Fibroblast of skin of scalp (primary cell): ENCODE data around the gene ZDHHC9.

Source experiments
- DNase-seq: peaks from one replicate; pipeline ENCODE4 v3.0.0-alpha.2; 2013

Gene ZDHHC9

DNA sequence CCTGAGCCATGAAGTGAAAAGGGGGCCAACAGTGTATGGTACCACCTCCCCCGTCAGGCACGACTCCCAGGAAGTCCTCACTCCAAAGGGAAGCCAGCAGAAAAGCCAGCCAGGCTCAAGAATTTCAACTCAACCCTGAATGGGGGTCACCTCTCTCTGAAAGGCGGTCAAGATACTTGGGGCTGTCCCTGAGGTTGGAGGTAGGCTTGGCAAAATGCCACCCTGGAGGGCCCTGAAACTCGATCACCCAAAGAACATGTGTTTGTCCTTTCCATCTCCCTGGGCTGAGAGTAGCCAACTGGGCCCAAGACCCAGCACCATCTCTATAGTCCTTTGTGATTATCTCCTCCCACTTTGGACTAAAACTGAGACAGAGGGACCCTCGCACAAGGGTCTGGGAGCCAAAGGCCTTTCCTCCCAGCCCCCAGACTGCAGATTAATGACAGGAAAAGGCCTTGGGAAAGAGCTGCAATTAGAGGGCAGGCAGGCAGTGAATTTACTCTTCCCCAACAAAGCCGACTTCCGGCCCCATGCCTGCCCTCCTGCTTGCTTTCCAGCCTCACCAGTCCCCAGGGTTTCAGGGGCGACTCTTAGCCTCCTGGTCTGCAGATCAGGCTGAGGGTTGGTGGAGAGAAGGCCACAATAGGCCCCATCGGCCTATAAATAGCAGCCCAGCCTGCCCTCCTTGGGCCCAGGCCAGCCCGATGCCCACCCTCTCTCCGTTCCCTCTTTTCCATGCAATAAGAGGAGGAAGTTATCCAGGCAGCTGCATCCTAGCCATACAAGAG, 58.3 kb downstream of the ZDHHC9 start:
- no peak for DNase-seq

DNA sequence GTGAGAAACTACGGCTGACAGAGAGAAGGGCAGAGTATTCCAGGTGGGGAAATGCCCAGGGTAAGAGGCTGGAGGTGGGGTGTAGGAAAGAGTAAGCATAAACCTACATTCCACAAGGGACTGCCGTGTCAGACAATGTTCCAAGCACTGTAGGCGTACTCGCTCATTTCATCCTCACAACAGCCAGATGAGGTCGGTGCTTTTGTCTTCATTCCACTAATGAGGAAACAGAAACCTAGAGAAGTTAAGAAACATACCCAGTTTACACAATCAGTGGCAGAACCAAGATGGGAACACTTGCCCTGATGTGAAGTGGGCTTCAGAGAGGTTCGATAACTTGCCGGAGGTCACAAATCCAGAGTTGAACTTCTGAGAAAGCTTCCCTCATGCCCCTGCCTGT, 59.3 kb downstream of the ZDHHC9 start:
- no peak for DNase-seq

DNA sequence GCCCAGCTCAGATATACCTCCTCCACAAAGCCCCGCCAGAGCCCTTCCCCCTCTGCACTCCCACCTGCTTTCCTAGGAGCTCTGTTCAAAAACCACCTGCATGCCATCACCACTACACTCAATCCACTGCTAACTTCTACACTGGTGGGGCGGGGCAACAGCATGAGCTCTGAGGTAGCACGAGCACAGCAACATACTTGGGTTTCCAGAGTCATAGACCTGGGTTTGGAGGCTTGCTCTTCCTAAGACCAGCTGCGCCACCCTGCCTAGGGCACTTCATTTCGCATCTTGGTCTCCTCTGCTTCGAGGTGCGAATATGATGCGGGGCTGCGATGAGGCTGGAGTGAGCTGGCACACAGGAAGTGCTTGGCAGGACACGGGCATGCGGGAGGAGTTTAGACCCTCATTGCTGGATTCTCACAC, 60.4 kb downstream of the ZDHHC9 start:
- no peak for DNase-seq

DNA sequence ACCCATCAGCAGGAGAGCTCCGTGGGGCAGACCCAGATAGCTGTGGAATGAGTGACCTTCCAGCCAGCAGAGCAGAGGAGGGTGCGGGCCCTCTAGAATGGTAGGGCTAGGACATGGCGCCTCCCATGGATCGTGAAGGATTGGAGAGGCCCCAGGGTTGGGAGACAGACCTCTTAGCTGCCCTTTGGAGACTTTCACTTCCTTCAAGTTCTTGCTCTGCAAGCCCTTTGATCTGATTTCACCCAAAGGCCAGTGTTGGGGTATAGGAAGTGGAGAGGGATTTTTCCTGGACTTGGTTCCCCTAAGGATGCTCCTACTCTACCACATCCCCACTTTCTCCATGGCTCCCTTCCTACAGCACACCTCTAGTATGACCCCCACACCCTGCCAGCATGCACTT, 61.0 kb downstream of the ZDHHC9 start:
- DNase-seq, result no peak

DNA sequence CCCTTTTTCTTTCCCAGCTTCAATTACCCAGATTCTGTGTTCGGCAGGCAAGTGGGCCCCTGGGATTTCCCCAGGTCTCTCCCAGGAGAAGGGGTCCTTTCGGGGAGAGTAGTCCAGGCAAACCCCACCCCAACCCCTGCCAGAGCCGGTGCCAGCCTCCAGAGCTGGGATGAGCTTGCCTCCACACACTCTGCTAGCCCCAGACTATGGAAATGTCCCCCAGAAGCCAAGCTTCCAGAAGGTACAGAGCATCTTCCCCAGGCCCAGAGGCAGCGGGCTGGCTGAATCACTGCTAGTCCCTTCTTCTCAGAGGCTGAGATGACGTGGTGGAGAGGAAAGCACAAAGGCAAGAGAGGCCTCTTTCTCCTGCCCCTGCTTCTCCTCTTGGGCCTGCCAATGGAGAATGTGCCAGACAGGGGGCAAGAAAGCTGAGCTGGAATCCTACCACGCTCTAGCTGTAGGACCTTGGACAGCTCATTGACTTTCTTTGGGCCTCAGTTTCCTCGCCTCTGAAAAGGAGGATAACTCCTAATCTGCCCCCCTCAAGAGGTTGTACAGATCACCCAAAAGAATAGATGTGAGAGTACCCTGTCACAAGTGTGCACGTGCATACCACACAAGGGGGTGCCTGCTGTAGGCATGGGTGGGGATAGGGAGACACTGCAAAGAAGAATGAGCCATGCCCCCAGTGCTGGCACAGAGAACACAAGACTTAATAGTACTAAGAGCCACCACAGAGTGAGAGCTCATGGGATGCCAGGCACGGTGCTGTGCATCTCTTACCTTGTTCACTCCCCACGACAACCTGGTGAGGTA, 61.8 kb downstream of the ZDHHC9 start:
- DNase-seq, result no peak

DNA sequence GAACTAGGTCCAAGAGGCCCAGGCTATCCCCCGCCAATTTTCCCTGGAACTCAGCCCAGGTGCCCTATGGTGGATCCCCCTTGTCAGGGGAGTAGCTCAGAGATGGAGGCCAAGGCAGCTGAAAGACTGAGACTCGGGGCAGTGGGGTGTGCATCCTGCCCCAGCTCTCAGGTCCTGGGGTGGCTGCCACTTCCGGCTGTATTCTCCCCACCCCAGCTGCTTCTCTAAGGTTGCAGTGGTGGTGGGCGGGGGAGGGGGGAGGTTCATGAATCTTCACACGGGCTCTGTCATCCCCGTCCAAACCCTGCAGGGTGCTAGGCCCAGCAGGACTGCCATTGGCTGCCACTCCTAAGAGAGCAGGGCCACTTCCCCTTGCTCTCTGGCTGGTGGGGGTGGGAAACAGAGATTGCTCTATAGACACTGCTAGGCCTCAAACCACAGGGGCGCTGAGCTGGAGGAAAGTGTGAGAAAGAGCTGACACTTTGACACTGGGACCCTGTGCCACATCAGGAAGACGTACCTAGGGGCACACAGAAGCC, 62.5 kb downstream of the ZDHHC9 start:
- peak; percentile 9 for DNase-seq

DNA sequence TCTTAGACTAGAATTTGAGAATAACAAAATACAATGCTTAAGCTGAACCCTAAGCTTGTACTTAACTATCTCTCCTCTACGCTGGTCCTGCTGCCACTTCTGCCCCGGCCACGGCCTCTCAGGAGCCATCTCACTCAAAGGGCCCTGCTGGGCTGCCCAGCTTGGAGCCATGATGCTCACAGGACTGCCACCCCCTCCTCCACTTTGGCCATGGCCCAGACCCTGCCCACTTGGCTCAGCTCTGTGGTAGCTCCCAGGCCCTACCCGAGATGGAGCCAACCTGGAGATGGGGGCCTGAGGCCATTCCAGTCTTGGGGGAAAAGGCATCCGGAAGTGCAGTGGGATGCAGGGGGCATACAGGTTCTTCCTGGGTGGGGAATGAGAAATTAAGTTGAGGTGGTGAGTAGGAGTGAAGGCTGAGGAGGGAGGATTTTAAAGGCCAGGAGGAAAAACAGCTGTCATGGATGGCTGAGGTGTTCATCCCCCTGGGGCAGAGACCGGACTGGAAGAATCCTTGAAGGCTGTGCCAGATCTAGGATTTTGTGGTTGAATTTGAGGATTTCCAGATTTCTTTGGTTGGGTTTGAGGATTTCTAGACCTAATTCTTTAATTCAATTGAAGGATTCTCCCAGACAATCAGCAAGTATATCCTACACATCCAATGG, 63.1 kb downstream of the ZDHHC9 start:
- no peak for DNase-seq

DNA sequence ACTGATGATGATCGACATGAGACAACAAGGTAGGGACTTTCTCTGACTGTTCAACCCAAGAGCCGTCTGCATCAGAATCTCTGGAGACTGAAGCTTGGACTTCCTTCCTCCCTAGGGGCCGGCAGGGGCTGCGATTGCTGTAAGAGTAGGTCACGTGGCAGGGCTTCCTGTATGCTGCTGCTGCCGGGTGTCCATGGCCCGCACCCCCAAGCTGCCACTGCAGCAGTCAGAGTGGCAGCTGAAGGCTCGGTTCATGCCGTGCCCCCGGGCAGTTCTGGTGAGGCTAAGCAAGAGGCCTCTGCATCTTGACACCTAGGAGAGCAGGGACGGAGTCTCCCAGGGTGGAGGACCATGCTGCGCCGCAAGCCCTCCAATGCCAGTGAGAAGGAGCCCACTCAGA, 63.9 kb downstream of the ZDHHC9 start, which contains the start of gene SASH3:
Gene SASH3 (plus strand): TSS at position 203 of the 400 bp plus-strand sequence. CDS start 149 bp downstream, at position 352.
- no peak for DNase-seq

DNA sequence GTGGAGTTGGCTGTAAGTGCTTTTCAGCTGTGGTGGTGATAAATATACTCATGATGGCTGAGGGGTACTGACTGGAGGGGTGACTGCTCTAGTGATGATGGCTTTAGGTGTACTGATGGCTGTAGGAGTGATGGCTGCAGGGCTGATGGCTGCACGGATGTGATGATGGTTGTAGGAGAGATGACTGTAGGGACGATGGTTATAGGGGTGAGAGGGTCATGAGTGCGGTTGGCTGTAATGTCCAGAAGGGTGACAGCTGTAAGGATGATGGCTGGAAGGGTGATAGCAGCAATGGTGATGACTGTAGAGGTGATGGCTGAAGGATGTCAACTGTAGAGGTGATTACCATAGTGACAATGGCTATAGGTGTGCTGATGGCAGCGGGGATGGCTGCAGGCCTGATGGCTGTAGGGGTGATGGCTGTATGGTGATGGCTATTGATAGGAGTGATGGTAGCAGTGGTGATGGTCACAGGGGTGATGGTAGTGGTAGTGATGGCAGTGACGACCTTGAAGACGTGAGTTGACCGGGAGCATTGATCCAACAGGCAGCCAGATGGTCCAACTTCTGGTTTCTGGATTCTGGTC, 64.5 kb downstream of the ZDHHC9 start:
- DNase-seq, result no peak

DNA sequence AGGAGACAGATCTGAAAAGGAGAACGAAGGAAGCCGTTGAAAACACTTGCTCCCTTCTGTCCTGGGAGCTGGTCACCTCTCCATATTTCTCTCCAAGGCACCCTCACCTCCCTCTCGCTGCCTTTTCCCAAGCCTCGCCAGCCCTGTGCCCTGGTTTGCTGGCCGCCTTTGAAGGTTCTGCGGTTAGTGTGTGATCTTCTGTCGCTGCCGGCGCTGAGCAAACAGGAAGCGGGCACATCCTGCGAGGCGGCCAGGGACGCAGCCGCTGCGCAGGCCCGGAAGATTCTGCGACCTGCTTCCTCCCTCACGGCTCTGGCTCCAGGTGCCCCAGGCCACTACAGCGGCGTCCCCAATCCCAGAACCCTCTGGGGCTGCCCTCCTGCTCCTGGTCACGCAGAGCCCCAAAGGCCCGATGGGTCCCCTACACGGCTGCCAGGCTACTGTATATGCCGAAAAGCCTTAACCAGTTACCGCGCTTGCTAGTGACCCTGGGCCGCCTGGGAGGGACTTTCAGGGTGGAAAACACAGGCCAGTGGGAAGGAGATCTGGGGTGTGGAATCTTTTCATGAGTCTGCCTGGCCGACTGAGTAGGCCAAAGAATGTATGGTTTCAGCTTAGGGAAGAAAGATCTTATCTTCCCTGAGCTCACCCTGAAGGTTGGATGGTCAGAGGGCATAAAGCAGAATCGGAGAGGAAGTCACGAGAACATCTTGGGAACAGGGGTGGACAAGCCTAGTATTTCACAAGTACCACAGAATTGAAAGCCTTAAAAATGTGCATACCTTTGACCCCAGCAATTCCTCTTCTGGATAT, 66.3 kb downstream of the ZDHHC9 start:
- no peak for DNase-seq

DNA sequence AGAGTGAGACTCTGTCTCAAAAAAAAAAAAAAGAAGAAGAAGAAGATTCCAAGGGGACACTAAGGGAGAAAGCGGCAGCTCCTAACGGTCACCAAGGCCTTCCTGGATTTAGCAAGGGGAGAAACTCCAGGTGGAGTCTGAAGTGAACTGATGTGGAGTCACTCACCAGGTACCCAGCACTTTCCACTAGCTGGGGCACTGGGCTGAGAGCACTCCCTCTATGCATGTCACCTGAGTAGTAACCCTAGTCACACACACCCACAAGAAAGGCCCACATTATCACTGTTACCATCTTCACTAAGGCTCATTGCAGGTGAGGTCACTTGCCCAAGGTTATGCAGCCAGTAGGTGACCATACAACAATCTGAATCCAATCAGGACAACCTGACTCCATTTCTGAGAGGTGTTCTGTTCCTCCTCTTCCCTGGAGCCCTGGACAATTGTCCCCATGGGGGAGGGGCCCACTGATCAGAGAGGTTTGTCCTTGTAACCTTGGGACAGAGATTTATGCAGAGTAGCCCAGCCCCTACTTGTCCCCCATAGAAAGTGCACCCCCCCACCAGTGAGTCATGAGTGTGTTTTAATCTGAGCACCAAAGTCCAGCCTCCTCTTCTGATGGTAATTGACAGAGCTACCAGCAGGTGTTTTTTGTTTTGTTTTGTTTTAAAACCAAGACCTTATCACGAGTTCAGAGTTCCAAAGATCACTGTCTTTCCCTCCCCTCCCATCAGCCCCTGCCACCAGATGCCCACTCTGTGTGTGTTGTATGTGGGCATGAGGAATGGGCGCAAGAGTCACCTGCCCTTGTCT, 69.8 kb downstream of the ZDHHC9 start:
- DNase-seq, result no peak

DNA sequence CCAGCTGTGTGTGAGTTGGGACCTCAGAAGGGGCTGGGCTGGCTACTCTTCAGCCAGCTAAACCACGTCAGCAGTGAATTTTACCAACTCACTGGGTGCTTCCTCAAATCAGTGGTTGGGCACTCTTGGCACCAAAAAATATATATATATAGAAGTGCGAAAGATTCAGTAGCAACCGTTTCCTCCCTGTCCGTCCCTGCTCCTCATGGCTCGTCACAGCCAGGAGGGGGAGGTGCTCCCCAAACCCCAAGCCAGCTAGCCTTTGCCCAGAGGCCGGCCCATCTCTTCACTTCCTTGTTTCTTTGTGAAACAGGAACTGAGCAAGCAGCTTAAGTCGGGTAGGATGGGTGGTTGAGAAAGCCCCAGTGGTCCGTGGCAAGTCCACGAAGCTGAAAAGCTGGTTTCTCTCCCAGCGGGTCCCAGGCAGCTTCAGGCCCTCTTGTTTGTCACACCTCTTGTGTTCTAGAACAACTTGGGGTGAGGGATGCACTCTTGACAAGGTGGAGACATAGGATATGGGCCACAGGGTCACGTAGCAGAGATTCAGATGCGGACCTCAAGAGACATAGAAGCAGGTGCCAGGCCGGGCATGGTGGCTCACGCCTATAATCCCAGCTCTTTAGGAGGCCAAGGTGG, 70.8 kb downstream of the ZDHHC9 start:
- DNase-seq, result no peak

DNA sequence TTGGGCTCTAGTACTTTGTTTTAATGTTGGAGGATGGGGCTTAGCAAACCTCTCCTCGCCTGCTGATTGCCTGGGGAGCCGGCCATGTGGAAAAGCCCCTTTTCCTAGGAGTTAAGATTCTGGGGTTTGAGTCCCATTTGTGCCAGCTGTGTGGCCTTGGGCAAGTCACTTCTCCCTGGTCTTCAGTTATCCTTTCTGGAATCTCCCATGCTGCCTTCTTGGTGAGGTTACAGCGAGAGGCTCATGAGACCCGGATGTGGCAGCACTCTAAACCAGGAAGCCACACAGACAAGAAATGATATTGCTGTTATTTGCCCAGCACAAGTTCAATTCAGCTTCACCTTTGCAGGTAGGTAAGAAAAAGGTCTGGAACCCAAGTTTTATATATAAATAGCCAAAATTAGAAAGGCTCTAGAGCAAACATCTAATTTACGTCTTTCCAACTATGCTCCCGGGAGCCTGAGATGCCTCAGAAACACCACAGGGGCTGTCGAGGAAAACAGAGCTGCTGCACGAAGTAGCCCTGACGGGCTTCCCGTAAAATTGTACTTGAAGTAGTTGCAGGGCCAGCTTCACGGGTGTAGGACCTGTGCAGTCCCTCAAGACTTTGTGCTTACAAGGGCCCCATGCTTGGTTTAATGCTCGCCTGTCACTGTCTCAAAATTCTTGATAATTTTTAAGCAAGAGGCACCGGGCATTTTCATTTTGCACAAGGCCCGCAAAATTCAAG, 72.3 kb downstream of the ZDHHC9 start:
- DNase-seq, result no peak

DNA sequence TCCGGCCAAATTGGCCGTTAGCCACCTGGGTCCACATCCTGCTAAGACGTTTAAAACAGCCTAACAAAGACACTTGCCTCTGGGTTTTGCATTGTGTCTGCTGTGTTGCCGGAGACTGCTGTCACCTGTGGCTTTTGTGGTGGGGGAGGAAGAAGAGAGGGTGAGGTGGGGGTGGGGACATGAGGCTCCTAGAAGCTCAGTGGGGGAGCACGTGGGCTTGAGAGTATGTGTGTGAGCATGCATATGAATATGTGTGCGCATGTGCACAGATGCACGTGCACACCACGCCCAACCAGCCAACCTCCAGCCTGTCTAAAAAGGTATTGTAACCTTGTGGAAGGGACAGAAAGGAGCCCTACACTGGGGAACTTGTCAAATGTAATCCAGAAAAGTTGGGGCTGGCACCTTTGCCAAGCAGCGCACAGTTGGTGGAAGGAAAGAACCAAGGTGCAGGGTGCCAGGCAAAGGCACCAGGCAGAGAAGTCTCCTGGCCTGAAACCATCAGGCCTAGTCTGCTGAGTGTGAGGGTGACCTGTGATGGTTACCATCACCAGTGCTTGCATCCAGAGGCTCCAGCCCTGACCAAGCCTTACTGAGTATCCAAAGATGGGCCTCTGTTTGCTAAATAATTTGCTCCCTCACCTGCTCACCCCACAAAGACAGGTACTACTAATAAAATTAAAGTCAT, 74.1 kb downstream of the ZDHHC9 start:
- no peak for DNase-seq

DNA sequence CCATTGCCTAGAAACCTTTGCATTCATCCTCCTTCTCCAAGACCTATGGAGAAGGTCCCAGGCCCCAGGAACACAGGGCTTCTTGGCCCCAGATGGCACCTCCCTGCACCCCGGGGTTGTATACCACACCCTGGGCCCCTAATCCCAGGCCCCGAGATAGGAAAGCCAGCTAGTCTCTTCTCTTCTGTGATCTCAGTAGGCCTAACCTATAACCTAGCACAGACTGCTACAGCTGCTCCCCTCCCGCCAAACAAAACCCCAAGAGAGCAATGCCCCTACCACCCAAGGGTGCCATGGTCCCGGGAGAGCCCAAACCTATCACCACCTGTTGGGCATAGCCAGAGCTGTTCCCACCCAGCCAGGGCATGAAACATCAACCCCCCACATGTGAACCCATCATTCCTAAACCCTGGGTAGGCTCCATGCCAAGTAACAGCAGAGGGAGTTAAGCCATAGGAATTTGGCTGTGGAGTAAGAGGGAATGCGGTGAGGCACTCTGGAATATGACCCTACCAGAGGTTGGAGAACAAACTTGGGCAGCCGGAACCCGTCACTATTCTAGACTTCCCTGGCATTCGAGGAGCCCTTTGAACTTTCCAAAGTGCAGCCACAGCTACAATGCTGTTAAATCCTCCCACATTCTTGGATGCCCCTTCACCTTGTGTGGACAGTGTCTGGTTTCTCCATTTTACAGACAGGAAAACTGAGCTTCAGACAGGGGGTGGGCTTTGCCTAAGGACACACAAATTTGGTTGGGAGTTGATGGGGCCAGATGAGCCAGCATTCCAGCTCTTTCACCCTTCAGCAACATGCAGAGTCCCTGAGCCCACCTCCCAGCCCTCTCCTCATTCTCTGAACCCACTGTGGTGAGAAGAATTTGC, 74.9 kb downstream of the ZDHHC9 start:
- DNase-seq, result peak; percentile 65

DNA sequence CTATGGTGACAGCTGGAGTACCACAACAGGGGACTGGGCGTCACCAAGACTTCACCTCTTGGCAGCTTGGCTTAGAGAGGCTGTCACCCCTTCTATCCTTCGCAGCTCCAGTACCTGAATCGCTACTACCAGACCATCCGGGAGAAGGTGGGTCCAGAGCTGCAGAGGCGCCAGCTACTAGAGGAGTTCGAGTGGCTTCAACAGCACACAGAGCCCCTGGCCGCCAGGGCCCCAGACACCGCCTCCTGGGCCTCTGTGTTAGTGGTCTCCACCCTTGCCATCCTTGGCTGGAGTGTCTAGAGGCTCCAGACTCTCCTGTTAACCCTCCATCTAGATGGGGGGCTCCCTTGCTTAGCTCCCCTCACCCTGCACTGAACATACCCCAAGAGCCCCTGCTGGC, 75.5 kb downstream of the ZDHHC9 start:
- DNase-seq, result no peak

DNA sequence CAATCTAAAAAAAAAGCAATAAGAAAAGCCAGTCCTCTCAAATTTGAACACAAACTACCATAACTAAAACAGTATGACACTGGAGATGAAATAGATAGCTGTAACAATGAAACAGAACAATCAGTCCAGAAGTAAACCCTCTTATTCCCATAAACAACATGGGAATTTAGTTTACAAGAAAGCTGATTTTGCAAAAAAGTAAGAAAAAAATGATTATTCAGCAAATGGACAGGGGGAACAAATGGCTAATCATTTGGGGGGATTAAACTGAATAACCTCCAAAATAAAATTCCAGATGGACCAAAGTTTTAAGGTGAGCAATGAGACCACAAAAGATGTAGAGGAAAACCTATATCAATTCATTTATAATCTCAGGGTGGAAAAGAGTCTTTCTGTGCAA, 80.0 kb downstream of the ZDHHC9 start:
- no peak for DNase-seq

DNA sequence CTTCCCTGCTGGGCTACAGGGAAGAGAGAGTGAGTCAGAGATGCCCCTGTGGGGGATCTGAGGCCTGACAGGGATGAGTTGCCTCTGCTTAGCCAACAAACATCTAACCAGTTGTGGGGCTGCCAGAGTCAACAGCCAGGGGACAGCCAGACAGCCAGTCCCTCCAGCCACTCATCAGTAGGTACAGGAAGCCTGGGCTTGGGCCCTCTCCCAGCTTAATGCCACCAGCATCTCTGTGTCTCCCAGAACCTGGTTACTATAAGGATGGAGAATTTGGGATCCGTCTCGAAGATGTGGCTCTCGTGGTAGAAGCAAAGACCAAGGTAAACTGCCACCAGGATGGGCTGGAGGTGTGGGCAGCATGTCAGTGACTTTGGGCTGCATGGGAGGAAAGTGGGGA, 81.2 kb downstream of the ZDHHC9 start:
- DNase-seq, result peak; percentile 34
